Body of pancreas (tissue), 4 donors: ENCODE measurements around the gene SPAG9. TPM values are rescaled to one million over a fixed set of nuclear protein-coding genes. Genes with fewer than 3 reads are reported as not detected.
A peak's percentile ranks its signal among the peaks of the same experiment; 100 is the strongest.

ENCODE experiments used
- ATAC-seq: fragments of 150-250 bp; one replicate; pipeline ENCODE4 v1.9.1; 2016
- DNase-seq, 4 donors: peaks; one replicate each; pipeline ENCODE4 v3.0.0-alpha.2; 2019
- H3K27ac ChIP-seq, 4 donors: fragments of 200-600 bp; sonication (generic); 1 replicate in 3 of 4; 2 replicates in 1 of 4; pipeline versions ENCODE4 v1.5.1 to v1.6.1; 2016 to 2019; ENCODE audit warnings: mild to moderate bottlenecking in 1 of 4, mixed read lengths in 1 of 4, moderate library complexity in 1 of 4
- H3K27me3 ChIP-seq, 2 donors: fragments of 200-600 bp; sonication (generic); one replicate each; pipeline ENCODE4 v1.6.0; 2016; ENCODE audit warnings: mild to moderate bottlenecking in 1 of 2
- H3K36me3 ChIP-seq, 2 donors: fragments of 200-600 bp; sonication (generic); replicated peaks in 1 of 2; 2 replicates each; pipeline ENCODE4 v1.5.1; 2016; ENCODE audit warnings: low read depth in 2 of 2; ENCODE audit not compliant: insufficient read depth in 1 of 2
- H3K4me1 ChIP-seq: fragments of 200-600 bp; sonication (generic); one replicate; pipeline ENCODE4 v1.6.0; 2016
- H3K4me3 ChIP-seq, 2 donors: fragments of 200-600 bp; sonication (generic); 1 replicate in 1 of 2; 2 replicates in 1 of 2; pipeline ENCODE4 v1.5.1; 2016 to 2019
- H3K9me3 ChIP-seq, 3 donors: fragments of 200-600 bp; sonication (generic); 1 replicate in 2 of 3; 2 replicates in 1 of 3; pipeline ENCODE4 v1.5.1; 2016
- POLR2A ChIP-seq, 3 donors: fragments of 450-650 bp; IDR thresholded peaks; one replicate each; pipeline ENCODE4 v1.6.1; 2016; ENCODE audit warnings: antibody characterized with exemption in 3 of 3, mild to moderate bottlenecking in 2 of 3
- WGBS, 2 donors: methylation state at CpG; one replicate each; pipeline ENCODE4 v1.1.5; 2017; 5-methylcytosine and 5-hydroxymethylcytosine counted together
- intact Hi-C: fragments of 100-400 bp; cut with DNase I; formaldehyde crosslinking; loops from one replicate; pipeline ENCODE4 v1.15.1; 2023
- total RNA-seq, 2 donors: library from RNA; depleted of rRNA; stranded (reverse); fragments of >200 nt; gene quantifications; one replicate each; pipeline ENCODE4 v1.1.0, GENCODE V29; 2016
- TF ChIP-seq, protein P1 (sequence below), 7 experiments: fragments of 450-650 bp in 4 of 7; fragments of 200-600 bp in 3 of 7; sonication (generic) in 3 of 7; IDR thresholded peaks; one replicate each; pipeline ENCODE4 v1.5.1; 2016 to 2019; ENCODE audit warnings: antibody characterized with exemption in 7 of 7

The SPAG9 gene
- total RNA-seq, 2 donors from 2014 or later: 49.8 to 76.8 TPM

DNA sequence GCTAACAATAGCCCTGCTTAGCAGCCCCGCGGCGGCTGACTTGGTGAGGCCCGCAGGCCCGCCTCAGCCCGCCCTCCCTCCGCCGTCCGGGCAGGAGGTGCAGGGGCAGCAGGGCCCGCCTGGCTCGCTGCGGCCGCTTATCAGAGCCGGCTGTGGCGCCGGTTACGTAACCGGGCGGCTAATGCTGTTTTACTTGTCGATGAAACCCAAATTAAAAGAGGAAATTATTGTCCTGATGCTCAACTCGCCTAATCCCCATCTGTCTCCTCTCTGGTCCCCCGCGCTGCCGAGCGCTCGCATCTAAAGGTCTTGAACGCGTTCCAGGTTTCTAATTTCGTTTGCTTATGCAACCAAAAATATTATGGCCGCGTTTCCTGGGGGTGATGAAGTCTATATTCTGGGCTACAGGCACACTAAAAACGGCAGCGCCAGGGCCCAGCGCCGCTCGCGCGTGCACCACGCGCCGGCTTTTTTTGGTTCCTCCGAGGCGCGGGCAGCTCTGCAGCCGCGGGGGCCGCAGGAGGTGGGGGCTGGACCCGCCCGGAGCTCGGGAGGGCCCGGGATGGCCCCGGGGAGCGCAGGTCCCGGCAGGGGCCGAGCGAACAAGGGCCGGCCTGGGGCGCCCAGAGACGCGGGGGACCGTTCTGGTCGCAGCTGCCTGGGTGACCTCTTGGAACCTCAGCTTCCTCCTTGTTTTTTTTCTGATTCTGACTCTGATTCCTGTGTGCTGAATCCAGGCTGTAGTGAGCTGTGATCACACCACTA lies 189.3 kb downstream of the SPAG9 start:
- intact Hi-C loops: no loop called here

DNA sequence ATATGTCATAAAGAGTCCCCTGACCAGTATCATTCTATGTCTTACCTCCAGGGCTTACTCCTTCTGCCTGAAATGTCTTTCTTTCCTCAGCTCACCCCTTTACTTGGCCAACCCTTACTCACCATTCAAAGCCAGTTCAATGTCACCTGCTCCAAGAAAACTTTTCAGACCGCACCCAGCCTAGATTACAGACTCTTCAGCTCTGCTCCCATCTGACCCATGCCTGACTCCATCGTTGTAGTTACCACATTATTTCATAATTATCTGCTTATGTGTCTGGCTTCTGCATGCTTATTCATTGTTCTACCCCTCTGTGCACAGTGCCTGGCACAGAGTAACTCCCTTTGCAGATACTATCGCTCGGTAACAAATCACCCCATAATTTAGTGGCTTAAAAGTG lies 192.0 kb downstream of the SPAG9 start:
- Histone ChIP-seq H3K4me1 (peaks cover 41% of the 10 kb centered on the region), H3K9me3 (no peaks in the 10 kb centered on the region), H3K27me3 (no peaks in the 10 kb centered on the region), H3K27ac (no peak overlapping the region), H3K4me3 (no peak overlapping the region), H3K36me3 (no peaks in the 10 kb centered on the region)
- 79 to 83% methylated on average over 4 of the region's 4 CpGs for WGBS, 2 donors
- TF ChIP-seq, protein P1, sequence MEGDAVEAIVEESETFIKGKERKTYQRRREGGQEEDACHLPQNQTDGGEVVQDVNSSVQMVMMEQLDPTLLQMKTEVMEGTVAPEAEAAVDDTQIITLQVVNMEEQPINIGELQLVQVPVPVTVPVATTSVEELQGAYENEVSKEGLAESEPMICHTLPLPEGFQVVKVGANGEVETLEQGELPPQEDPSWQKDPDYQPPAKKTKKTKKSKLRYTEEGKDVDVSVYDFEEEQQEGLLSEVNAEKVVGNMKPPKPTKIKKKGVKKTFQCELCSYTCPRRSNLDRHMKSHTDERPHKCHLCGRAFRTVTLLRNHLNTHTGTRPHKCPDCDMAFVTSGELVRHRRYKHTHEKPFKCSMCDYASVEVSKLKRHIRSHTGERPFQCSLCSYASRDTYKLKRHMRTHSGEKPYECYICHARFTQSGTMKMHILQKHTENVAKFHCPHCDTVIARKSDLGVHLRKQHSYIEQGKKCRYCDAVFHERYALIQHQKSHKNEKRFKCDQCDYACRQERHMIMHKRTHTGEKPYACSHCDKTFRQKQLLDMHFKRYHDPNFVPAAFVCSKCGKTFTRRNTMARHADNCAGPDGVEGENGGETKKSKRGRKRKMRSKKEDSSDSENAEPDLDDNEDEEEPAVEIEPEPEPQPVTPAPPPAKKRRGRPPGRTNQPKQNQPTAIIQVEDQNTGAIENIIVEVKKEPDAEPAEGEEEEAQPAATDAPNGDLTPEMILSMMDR (IDR thresholded peaks at IDR 0.05): no peak
- TF ChIP-seq POLR2A (IDR thresholded peaks at IDR 0.05): no peak
- intact Hi-C loops: no loop called here
- DNase-seq: no peak
- ATAC-seq: no peak

More for the DNA sequence above, 189.3 kb downstream of the SPAG9 start:
- ATAC-seq (peak; percentile 77), DNase-seq (peak; percentile 88 to 93 (median 92))
- Histone ChIP-seq H3K27me3 (no peaks in the 10 kb centered on the region), H3K4me3 (peak overlapping the region in 1 of 2 donors; percentile 8), H3K9me3 (no peaks in the 10 kb centered on the region), H3K27ac (peak overlapping the region; percentile 79 to 100 (median 99)), H3K4me1 (peaks cover 52% of the 10 kb centered on the region), H3K36me3 (no peaks in the 10 kb centered on the region)
- 0 to 1% methylated on average over 16 to 61 of the region's 62 CpGs for WGBS, 2 donors
- TF ChIP-seq, protein P1 (IDR thresholded peaks at IDR 0.05): no peak
- TF ChIP-seq POLR2A (IDR thresholded peaks at IDR 0.05): peak; percentile 54 to 79 (median 75)

DNA sequence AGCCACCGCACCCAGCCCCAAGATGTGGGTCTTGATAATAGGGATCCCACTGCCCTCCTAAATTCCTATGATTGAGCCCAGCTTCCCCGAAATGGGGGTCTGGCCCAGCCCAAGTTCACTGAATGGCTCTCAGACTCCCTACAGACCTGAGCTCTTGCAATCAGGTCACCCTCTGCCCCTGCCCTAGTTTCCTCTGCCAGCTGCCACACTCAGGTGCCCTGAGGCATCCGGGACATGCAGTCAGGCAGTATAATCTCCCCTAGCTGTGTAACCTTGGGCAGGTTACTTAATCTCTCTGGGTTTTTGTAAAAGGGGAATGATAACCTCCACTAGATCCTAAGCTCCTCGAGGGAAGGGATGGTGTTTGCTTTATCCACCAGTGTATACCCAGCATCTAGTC lies 193.4 kb downstream of the SPAG9 start:
- 61 to 72% methylated on average over 4 of the region's 4 CpGs for WGBS, 2 donors
- H3K27me3 ChIP-seq: no peaks in the 10 kb centered on the region
- peaks cover 39% of the 10 kb centered on the region for H3K4me1 ChIP-seq
- ATAC-seq (no peak), DNase-seq (no peak)
- no peak overlapping the region for H3K4me3 ChIP-seq
- intact Hi-C loops: no loop called here
- TF ChIP-seq, protein P1 (IDR thresholded peaks at IDR 0.05): no peak
- TF ChIP-seq POLR2A (IDR thresholded peaks at IDR 0.05): no peak
- H3K27ac ChIP-seq: no peak overlapping the region
- H3K36me3 ChIP-seq: no peaks in the 10 kb centered on the region
- H3K9me3 ChIP-seq: no peaks in the 10 kb centered on the region

DNA sequence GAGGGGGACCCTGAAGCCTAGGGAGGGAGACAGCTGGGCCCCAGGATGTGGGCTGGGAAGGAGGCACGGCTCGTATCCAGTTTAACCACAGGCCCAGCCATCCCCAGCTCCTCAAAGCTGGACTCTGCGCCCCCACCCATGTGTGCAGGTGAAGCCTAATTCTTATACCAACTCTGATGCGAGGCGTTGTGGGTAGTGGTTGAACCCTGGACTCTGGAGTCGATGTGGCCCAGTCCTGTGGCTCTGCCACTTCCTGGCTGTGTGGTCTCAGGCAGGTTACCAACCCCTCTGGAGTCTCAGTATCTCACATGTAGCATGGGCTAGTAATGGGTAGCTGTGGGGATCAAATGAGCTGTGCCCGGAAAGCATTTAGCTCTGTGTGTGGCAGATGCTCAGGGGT lies 194.1 kb downstream of the SPAG9 start:
- H3K4me3 ChIP-seq: no peak overlapping the region
- no peak for TF ChIP-seq POLR2A (IDR thresholded peaks at IDR 0.05)
- TF ChIP-seq, protein P1 (IDR thresholded peaks at IDR 0.05): no peak
- no peaks in the 10 kb centered on the region for H3K9me3 ChIP-seq
- DNase-seq (no peak), ATAC-seq (no peak)
- WGBS, 2 donors: 90% methylated on average over 6 of the region's 7 CpGs
- no peak overlapping the region for H3K27ac ChIP-seq
- H3K27me3 ChIP-seq: no peaks in the 10 kb centered on the region
- no peaks in the 10 kb centered on the region for H3K36me3 ChIP-seq
- peaks cover 31% of the 10 kb centered on the region for H3K4me1 ChIP-seq
- intact Hi-C loops: no loop called here
